RCC 7860 (cell line): ENCODE measurements around the gene ETHE1.

Experiments used
- DNase-seq: peaks from one replicate; pipeline ENCODE4 v3.0.0-alpha.2; 2015; ENCODE audit warnings: low spot score
- FAIRE-seq: peaks from 2 replicates; lab custom pipeline; 2012; peaks lifted over from hg19 to GRCh38; lab: Jason Lieb, UNC

The ETHE1 gene

DNA sequence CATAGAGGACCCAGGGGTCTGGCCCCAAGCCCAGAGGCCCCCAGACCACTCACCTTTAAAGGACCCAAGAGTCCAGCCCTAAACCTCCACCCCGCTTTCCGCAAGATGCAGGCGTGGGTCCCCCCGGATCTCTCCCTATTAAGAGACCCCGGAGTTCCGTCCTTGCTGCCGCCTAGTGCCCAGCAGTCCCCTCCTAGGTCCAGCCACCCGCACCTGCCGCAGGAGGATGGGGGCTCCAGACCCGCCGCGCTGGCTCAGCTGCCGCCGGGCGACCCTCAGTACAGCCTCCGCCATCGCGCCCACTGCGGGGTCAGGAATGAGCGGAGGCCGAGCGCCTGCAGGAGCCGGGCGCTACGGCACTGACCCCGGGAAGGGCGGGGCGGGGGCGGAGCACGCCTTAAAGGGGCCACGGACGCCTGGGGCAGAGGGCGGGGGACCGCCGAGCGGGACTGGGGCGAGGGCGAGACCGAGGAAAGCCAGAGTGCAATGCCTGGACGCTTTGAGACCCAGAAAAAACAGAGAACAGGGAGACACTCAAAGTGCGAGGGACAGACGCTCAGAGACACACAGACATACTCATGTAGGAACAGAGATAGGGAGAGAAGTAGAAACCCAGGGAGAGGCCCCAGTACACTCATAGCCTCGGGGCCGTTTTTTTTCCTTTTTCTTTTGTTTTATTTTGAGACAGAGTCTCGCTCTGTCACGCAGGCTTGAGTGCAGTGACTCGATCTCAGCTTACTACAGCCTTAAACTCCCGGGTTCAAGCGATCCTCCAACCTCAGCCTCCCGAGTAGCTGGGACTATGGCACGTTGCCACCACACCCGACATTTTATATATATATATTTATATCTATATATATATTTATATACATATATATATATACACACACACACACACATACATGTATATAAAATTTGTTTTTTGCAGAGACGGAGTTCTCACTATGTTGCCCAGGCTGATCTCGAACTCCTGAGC, at the start of gene ETHE1:
Gene ETHE1 (minus strand): TSS at position 318 of the 976 bp plus-strand sequence. CDS start 24 bp downstream, at position 294.
- DNase-seq (peak; percentile 10), FAIRE-seq (no peak)

DNA sequence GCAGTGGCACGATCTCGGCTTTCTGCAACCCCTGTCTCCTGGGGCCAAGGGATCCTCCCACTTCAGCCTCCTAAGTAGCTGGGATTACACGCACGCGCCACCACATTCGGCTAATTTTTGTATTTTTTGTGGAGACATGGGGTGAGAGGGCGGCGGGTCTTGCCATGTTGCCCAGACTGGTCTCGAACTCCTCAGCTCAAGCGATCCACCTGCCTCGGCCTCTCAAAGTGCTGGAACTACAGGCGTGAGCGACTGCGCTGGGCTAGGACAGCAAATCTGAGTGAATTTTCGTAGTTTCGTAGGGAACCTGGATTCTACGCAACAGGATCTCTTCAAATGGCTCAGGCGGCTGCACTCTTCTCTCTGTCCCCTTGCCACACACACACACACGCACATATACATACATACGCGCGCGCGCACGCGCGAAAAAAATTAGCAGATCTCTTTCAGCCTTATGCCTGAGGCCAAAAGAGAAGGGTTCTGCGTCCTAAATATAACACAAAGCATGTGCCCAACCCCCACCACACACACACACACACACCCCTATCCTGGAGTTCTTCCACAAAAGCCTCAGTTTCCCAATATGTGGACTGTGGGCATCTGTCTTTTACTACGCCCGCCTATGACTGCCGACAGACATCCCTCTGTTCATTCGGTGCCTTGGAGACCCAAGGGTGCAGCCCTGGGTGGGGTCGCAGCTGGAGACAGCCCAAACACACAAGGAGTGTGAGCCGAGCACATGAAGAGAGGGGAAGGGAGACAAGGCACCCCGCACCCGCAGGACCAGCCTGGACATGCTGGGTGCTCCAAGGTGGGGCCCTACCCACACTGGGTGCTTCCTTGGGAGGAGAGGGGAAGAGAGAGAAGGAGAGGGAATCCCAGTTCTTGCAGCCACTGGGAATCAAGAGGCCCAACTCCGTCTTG, 49.2 kb upstream of the ETHE1 start:
- FAIRE-seq (no peak), DNase-seq (no peak)

GRCh38 chr19:43575156-43575950, 48.4 kb upstream of the ETHE1 start, which contains the start of the genes PINLYP and XRCC1:
TSS of gene PINLYP (plus strand) at chr19:43575801. CDS start at chr19:43577192, 1,391 bp downstream.
TSS of gene XRCC1 (minus strand) at chr19:43575527. CDS start at chr19:43575458, 69 bp downstream.
- peak; percentile 85 for FAIRE-seq

GRCh38 chr19:43574424-43575155, 47.6 kb upstream of the ETHE1 start:
- FAIRE-seq (peak; percentile 79), DNase-seq (peak; percentile 91)

More at GRCh38 chr19:43575156-43575950, 48.4 kb upstream of the ETHE1 start, which contains the start of the genes PINLYP and XRCC1:
- peak; percentile 91 for DNase-seq

GRCh38 chr19:43572171-43572588, 45.2 kb upstream of the ETHE1 start:
- FAIRE-seq (no peak), DNase-seq (no peak)

- DNase-seq (no peak), FAIRE-seq (no peak)
These were observed 43.3 kb upstream of the ETHE1 start for GRCh38 chr19:43570174-43570791.

DNA sequence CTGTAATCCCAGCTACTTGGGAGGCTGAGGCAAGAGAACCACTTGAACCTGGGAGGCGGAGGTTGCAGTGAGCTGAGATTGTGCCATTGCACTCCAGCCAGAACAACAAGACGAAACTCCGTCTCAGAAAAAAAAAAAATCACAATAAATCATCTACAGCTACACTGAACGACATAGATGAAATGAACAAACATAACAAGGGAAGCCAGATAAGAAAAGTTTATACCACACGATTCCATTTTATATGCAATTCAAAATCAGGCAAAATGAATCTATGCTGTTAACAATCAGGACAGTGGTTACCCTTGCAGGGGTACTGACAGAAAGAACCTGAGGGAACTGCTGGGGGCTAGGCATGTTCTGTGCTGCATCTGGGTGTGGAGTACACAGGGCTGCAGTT, 42.7 kb upstream of the ETHE1 start:
- DNase-seq: no peak
- no peak for FAIRE-seq

GRCh38 chr19:43564800-43565199, 37.8 kb upstream of the ETHE1 start:
- no peak for DNase-seq
- FAIRE-seq: no peak

- DNase-seq (no peak), FAIRE-seq (no peak)
These were observed 36.9 kb upstream of the ETHE1 start for GRCh38 chr19:43563816-43564457.

DNA sequence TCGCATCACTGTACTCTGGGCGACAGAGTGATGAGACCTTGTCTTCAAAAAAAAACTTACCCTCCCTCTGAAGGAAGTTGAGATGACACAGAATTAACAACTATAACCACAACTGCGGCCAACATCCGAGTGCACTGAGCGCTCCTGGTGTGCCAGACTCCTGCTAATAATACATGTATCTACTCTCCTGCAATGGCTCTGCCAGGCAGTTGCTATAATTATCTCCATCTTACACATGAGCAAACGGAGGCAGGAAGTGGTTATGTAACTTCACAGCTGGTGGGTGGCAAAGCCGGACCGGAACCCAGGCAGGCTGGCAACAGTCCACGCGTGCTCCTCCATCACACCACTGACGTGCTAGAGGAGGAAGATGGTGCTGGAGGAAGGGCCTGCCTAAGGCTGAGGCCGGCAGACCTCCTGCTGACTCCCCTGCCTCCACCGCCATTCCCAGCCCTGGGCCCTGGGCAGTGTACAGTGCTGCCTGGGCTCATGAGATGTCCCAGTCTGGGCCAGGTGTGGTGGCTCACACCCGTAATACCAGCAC, 35.8 kb upstream of the ETHE1 start:
- FAIRE-seq (peak; percentile 90), DNase-seq (peak; percentile 98)

GRCh38 chr19:43562226-43562697, 35.3 kb upstream of the ETHE1 start:
- no peak for DNase-seq
- FAIRE-seq: no peak

DNA sequence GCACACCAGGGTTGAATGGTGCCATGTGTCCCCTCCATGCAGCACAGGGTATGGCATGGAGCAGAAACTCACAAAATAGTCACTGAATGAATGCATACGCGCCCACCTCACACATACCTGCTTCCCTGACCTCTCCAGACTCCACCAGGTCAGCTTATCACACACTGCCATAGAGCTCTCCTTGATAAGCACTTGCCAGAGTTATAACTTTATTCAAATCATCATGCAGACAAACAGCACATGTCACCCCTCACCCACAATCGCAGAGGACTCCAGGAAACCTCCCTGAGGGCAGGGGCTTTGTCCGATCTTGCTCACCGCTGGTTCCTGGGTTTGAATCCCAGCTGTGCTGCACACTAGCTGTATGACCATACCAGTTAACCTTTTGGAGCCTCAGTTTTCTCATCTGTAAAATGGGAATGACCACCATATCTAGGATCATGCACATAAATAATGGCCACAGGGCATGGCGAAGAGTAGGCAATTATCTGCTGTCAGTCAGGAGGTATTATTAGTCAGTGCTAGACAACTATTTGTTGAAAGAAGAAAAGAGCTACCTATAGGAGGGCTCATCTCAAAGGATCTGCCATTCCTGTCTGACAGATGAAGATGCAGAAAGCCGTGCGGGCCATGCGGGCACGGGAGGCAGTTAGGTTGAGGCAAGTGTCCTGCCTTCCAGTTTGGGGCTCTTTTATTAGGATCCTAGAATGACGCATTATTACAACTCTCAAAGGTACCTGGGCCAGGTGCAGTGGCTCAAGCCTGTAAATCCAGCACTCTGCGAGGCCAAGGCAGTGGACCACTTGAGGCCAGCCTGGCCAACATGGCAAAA, 34.4 kb upstream of the ETHE1 start:
- DNase-seq (no peak), FAIRE-seq (no peak)

GRCh38 chr19:43560687-43561086, 33.7 kb upstream of the ETHE1 start:
- FAIRE-seq (no peak), DNase-seq (peak; percentile 5)

- DNase-seq (peak; percentile 16), FAIRE-seq (no peak)
These were observed 28.3 kb upstream of the ETHE1 start for GRCh38 chr19:43555185-43555770.

DNA sequence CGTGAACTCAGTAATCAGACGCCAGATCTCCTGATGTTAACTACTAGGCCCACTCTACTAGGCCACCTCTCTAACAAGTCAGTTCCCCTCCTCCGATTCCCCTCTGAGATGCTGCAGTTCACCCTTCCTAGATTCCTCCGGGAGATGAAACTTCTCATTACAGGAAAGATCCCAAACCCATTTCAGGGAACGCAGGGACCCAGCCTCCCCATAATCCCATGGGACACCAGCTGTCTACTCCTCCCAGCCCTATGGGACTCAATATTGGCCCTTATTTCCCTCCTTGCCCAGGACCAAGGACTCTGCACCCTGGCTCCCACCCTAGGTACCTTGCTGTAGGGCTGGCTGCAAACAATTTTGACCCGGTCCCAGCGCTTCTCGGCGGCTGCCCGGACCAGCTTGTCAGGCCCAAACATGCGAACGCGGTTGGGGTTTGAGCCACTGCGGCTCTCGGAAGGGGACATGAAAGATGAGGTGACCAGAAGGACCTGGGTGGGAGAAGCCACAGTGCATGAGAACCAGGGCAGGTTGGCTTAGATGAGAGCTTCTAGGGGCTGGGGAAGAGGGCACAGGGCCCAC, 27.4 kb upstream of the ETHE1 start:
- DNase-seq (no peak), FAIRE-seq (no peak)

- no peak for DNase-seq
- no peak for FAIRE-seq
These were observed 26.7 kb upstream of the ETHE1 start for GRCh38 chr19:43553656-43554055.

DNA sequence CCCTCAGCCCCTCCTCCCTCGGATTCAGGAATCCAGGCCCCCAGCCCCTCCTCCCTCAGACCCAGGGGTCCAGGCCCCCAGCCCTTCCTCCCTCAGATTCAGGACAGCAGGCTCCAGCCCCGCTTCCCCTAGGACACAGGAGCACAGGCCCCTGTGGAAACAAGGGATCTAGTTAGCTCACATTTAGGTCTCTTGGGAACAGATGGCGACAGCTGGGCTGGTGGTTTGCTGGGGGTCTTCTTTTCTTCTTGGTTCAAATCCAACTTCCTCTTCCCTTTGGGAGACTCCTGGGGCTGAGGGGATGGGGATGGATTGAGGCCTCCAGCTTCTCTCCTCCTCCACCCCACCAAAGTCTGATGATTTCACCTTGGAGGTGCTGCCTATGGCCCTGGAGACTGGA, 25.6 kb upstream of the ETHE1 start:
- no peak for FAIRE-seq
- DNase-seq: no peak
